Duodenal mucosa (tissue), 2 donors: Measurements from ENCODE around the gene CCDC180.

Experiments
- H3K27ac ChIP-seq: one replicate; pipeline ENCODE4 v1.7.0; 2013; ENCODE audit warnings: low read depth, low read length
- H3K27me3 ChIP-seq, 2 donors: one replicate each; pipeline ENCODE4 v1.7.0; 2013; ENCODE audit warnings: low read length in 2 of 2, control low read depth in 1 of 2; ENCODE audit not compliant: insufficient read depth in 2 of 2, control insufficient read depth in 1 of 2
- H3K36me3 ChIP-seq, 2 donors: one replicate each; pipeline ENCODE4 v1.7.0; 2013; ENCODE audit warnings: low read length in 2 of 2, control low read depth in 1 of 2; ENCODE audit not compliant: insufficient read depth in 2 of 2, control insufficient read depth in 1 of 2
- H3K4me1 ChIP-seq, 2 donors: one replicate each; pipeline ENCODE4 v1.7.0; 2013; ENCODE audit warnings: low read length in 2 of 2, control low read depth in 1 of 2; ENCODE audit not compliant: insufficient read depth in 2 of 2, control insufficient read depth in 1 of 2
- H3K4me3 ChIP-seq, 2 donors: one replicate each; pipeline ENCODE4 v1.7.0; 2013; ENCODE audit warnings: low read length in 2 of 2, low read depth in 1 of 2
- H3K9ac ChIP-seq, 2 donors: one replicate each; pipeline ENCODE4 v1.7.0; 2013; ENCODE audit warnings: low read length in 2 of 2, low read depth in 1 of 2
- H3K9me3 ChIP-seq, 2 donors: one replicate each; pipeline ENCODE4 v1.7.0; 2013; ENCODE audit warnings: low read length in 2 of 2, control low read depth in 1 of 2; ENCODE audit not compliant: control insufficient read depth in 1 of 2

The CCDC180 gene

DNA sequence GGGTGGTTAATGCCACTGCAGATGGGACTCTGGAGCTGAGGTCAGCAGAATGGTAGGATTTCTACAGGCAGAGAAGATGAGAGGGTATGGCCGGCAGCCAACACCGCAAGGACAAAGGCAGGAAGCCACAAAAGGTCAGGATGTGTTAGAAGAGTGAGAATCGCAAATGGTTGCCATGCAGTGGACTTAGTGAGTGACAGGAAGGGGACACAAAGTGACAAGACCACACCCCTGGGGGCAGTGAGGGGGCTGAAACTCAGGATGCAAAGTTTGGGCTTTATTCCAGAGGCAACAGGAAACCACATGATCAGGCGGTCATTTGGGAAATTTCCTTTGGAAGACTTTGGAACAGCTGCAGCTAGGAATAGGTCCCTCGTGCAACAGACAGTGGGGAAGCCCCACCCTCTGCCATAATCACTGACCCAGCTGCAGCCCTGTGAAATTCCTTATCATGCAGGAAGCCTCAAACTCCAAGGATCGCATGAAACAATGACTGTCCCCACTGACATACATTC is 14.2 kb upstream of the CCDC180 start:
- Histone ChIP-seq H3K9me3 (peaks cover 0 to 3% of the 10 kb centered on the region in 2 donors), H3K9ac (no peak overlapping the region), H3K27ac (no peak overlapping the region), H3K4me3 (no peak overlapping the region), H3K36me3 (peaks cover 4 to 24% of the 10 kb centered on the region in 2 donors), H3K4me1 (peaks cover 0 to 7% of the 10 kb centered on the region in 2 donors), H3K27me3 (no peaks in the 10 kb centered on the region)

DNA sequence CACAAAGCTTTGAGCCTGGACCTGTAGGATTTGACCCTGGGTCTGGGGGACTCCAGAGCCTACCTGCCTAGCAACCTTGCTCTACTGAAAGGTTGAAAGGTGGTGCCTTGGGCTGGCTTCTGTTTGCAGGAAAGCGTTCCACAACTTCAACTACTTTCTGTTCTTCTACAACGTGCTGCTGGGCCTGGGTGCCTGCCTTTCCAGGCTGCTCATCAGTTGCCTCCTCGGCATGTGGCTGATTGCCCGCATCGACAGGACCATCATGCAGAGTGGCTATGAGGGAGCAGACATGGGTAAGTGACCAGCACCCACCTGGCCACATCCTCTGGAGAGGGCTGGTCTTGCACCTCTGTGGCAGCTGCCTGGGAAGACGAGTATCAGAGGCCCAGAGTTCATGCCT is 13.6 kb upstream of the CCDC180 start:
- no peaks in the 10 kb centered on the region for H3K27me3 ChIP-seq
- peaks cover 0 to 3% of the 10 kb centered on the region in 2 donors for H3K9me3 ChIP-seq
- no peak overlapping the region for H3K9ac ChIP-seq
- H3K36me3 ChIP-seq, result peaks cover 0 to 19% of the 10 kb centered on the region in 2 donors
- no peak overlapping the region for H3K4me3 ChIP-seq
- no peak overlapping the region for H3K27ac ChIP-seq
- peaks cover 0 to 7% of the 10 kb centered on the region in 2 donors for H3K4me1 ChIP-seq

GRCh38 chr9:97297889-97298288 is 9.6 kb upstream of the CCDC180 start:
- no peaks in the 10 kb centered on the region for H3K27me3 ChIP-seq
- H3K9ac ChIP-seq, result no peak overlapping the region
- peaks cover 0 to 3% of the 10 kb centered on the region in 2 donors for H3K9me3 ChIP-seq
- H3K4me1 ChIP-seq, result peaks cover 0 to 7% of the 10 kb centered on the region in 2 donors
- peaks cover 0 to 3% of the 10 kb centered on the region in 2 donors for H3K36me3 ChIP-seq
- H3K4me3 ChIP-seq, result no peak overlapping the region
- no peak overlapping the region for H3K27ac ChIP-seq

DNA sequence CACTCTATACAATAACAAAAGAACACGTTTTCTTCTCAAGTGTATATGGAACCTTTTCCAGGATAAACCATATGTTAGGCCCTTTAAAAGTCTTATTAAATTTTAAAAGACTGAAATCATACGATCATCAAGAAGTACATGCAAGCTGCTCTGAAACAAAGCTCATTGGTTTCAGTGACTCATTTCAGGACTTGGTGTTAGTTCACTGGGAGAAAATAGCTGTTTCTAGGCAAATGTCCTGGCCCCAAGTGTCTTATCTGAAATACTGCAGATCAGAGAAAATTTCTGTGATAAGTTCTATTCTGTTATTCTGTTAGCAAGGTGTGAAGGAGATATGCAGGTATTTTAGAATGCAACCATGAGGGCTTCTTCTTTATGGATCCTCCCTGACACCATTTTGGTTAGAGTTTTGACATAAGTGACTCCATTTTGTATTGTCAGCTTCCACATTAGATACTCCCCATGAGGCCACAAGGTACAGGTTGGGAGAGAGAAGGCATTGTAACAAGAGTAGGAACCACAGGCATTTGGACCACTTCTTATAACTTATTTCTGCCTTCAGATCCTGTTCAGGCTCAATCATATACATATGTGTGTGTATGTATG is 7.5 kb upstream of the CCDC180 start:
- Histone ChIP-seq H3K27me3 (no peaks in the 10 kb centered on the region), H3K9ac (no peak overlapping the region), H3K9me3 (peaks cover 3% of the 10 kb centered on the region in 2 donors), H3K27ac (no peak overlapping the region), H3K4me1 (no peaks in the 10 kb centered on the region), H3K36me3 (no peaks in the 10 kb centered on the region), H3K4me3 (no peak overlapping the region)

- Histone ChIP-seq H3K36me3 (no peaks in the 10 kb centered on the region), H3K9ac (no peak overlapping the region), H3K4me1 (no peaks in the 10 kb centered on the region), H3K9me3 (peaks cover 3% of the 10 kb centered on the region in 2 donors), H3K27ac (no peak overlapping the region), H3K4me3 (no peak overlapping the region), H3K27me3 (no peaks in the 10 kb centered on the region)
Measured at GRCh38 chr9:97300586-97300985, 6.9 kb upstream of the CCDC180 start.

GRCh38 chr9:97301974-97302373 is 5.5 kb upstream of the CCDC180 start:
- H3K27me3 ChIP-seq, result no peaks in the 10 kb centered on the region
- H3K4me1 ChIP-seq, result no peaks in the 10 kb centered on the region
- H3K27ac ChIP-seq, result no peak overlapping the region
- no peaks in the 10 kb centered on the region for H3K36me3 ChIP-seq
- no peak overlapping the region for H3K4me3 ChIP-seq
- H3K9me3 ChIP-seq, result peaks cover 3% of the 10 kb centered on the region in 2 donors
- no peak overlapping the region for H3K9ac ChIP-seq

DNA sequence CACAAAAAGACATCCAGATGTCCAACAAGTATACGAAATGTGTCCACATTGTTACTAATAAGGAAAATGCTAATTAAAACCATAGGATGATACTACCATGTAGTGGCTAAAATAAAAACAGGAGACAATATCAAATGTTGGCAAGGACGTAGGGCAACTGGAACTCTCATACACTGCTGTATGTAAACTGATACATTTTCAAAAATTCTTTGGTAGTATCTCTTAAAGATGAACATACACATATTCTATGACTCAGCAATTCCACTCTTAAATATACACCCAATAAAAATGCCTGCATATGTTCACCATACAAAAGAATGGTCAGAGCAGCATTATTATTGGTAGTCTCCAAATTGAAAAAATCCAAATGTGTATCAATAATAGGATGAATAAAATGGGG is 2.9 kb upstream of the CCDC180 start:
- H3K27me3 ChIP-seq, result no peaks in the 10 kb centered on the region
- H3K4me1 ChIP-seq, result peaks cover 0 to 7% of the 10 kb centered on the region in 2 donors
- H3K36me3 ChIP-seq, result peaks cover 0 to 3% of the 10 kb centered on the region in 2 donors
- peaks cover 0 to 3% of the 10 kb centered on the region in 2 donors for H3K9me3 ChIP-seq
- no peak overlapping the region for H3K4me3 ChIP-seq
- no peak overlapping the region for H3K27ac ChIP-seq
- H3K9ac ChIP-seq, result no peak overlapping the region

DNA sequence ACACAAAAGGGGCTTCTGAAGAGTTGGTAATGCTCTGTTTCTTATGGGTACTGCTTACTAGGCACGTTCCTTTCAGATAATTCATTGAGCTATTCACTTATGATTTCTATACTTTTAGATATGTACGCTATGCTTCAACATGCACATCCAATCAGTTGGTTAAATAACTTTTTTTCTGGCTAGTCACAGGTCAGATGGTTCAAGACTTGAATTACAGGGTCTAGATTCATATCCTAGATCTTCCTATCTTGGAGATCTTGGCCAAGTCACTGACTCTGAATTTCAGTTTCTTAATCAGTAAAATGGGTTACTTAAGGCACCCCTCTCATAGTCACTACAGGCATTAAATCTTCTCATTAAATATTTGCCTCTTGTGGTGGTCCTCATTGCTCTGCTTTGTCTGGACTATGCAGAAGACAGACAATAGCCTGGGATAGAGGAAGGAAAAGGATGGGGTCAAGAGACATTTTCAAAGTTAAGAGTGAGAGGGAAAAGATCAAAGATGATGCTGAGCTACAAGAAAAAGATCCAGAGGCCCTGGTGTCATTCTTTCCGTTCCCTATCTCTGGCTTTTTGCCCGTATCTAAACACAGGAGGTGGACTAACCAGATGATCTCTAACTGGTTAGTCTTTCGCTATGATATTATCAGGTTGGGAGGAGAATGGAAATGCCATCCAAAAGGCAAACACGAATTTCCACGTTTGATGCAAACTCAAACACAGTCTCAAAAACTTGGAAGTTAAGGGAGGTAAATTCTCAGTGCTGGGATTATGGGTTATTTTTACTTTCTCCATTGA is 1.8 kb upstream of the CCDC180 start:
- Histone ChIP-seq H3K27ac (no peak overlapping the region), H3K4me1 (peaks cover 0 to 7% of the 10 kb centered on the region in 2 donors), H3K9me3 (peaks cover 0 to 3% of the 10 kb centered on the region in 2 donors), H3K27me3 (no peaks in the 10 kb centered on the region), H3K9ac (no peak overlapping the region), H3K4me3 (no peak overlapping the region), H3K36me3 (peaks cover 0 to 3% of the 10 kb centered on the region in 2 donors)

GRCh38 chr9:97307091-97307490 is 368 bp upstream of the CCDC180 start:
- peaks cover 0 to 3% of the 10 kb centered on the region in 2 donors for H3K9me3 ChIP-seq
- peaks cover 0 to 5% of the 10 kb centered on the region in 2 donors for H3K36me3 ChIP-seq
- peak overlapping the region; percentile 54 to 57 for H3K4me3 ChIP-seq
- H3K4me1 ChIP-seq, result peaks cover 0 to 7% of the 10 kb centered on the region in 2 donors
- H3K27ac ChIP-seq, result no peak overlapping the region
- H3K27me3 ChIP-seq, result no peaks in the 10 kb centered on the region
- no peak overlapping the region for H3K9ac ChIP-seq

- H3K27me3 ChIP-seq, result no peaks in the 10 kb centered on the region
- peaks cover 5 to 11% of the 10 kb centered on the region in 2 donors for H3K36me3 ChIP-seq
Measured at GRCh38 chr9:97309260-97309659, 1.8 kb downstream of the CCDC180 start.

More at GRCh38 chr9:97309260-97309659, 1.8 kb downstream of the CCDC180 start:
- Histone ChIP-seq H3K4me3 (no peak overlapping the region), H3K9me3 (peaks cover 0 to 3% of the 10 kb centered on the region in 2 donors), H3K27ac (no peak overlapping the region), H3K9ac (no peak overlapping the region), H3K4me1 (peaks cover 0 to 7% of the 10 kb centered on the region in 2 donors)
